NCI-H1930 (cell line): ENCODE data around the gene RUNDC1.
A peak's percentile ranks its signal among the peaks of the same experiment; 100 is the strongest.

Experiments used
- DNase-seq, 2 experiments: peaks; one replicate each; lab custom pipeline; 2025; lab: John Stamatoyannopoulos, UW

Gene RUNDC1

DNA sequence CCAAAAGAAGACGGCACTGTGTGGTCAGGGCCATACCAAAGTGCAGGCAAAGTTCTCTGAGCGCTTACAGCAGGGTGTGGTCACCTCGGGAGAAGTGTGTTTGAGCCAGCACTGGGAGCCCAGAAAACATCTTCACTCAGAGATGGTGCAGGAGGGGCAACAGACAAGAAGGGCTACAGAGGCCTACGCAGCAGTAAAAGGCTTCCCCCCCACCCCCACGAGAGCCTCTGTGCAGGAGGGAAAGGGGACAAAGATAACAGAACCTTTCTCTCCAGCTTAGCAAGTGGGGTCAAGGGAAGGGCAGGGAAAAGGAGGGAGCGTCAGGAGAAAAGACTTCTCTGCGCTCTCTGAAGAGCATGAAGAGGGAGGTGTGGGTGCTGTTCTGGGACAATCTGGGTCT is 39.1 kb downstream of the RUNDC1 start:
- no peak for DNase-seq

DNA sequence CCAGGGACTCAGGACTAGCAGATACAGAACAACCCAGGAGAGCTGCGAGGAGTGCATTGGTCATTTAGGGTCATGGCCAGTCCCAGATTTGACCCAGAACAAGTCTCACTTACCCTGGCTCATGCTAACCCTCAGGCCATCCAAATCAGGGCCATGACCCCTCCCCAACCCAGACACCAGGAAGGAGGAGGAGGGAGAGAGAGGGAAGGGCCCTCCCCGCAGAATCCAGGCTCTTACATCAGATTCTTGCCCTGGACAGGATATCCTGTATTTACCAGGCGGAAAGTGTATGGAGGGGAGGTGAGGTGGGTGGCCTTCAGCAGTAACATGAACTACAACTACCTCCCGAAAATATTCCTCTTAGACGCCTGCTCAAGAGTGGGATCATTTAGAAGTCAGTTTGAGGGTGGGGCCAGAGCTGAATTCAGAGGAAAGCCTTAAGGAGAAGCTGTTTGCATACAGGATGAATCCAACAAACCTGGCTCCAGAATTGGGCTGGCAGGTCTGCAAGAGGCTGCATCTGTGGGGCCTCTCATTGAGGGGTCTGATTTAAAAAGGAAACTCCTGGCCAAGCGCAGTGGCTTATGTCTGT is 39.8 kb downstream of the RUNDC1 start:
- DNase-seq: no peak

DNA sequence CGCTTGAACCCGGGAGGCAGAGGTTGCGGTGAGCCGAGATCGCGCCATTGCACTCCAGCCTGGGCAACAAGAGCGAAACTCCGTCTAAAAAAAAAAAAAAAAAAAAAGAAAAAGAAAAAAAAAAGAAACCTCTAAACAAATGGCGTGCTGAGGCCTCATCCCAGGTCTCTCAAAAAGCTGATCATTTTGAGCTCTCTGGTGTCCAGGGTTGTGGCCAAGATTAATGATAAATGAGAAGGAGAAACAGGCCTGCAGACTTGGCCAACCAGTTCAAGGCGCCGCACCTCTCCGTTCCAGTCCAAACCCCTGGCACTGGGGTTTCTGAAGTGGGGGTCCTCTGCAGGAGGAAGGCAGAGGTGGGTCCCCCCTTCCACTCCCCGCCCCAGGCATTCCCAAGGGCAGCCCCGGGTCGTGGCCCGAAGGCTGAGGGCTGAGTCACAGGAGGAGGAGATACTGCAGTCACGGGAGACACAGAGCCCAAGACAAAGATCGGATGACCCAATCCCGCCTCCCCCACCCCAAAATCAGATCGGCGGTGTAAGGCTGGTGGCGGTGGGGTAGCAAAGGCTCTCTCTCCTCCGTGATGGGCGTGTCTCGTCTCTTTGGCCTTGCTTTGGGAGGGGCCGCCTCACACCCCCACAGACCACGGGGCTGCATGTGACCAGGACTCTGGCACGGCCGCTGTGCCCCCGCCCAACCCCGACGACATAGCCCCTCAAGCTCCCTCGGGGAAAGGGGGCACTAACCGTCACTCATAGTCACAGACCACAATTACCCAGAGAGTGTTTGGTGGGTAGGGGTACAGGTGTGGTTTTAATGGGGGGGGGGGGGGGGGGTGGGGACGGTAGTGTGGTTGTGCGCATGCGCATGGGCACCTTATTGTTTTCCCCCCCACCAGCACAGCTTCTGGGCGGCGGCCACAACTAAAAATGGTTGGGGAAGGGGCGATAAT is 40.7 kb downstream of the RUNDC1 start:
- DNase-seq: peak in 1 of 2 experiments; percentile 56

DNA sequence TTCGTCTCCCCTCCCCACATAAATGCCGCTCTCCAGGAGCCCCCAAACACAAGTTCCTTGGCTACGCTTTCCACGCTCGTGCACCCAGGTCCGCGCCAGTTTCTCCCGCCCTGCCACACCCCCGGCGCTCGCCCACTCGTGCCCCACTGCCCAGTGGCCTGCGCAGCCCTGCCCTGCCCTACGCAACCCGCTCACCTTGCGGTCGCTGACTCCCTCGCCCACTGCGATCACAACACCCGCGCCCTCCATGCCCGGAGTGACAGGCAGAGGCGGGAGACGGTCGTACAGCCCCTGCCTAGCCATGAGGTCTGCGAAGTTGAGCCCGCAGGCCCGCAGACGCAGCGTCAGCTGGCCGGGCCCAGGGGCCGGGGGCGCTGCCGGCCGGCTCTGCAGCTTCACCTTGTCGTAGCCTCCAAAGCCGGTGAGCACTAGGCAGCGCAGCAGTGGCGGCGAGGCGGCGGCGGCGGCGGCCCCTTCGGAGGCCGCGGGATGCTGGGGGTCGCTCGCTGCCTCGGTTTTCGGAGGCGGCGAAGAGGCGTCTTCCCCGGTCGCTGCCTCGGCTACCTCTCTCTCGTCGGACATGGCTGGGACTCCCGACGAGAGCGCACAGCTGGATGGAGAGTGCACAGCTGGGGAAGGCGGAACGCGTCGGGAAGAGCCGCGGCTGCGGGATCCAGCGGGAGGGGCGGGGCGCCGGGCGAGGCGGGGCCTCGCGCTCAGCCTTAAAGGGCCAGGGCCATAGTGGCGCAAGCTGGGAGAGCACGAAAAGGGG is 41.6 kb downstream of the RUNDC1 start, which contains the start of gene VAT1:
VAT1 (minus strand) TSS at position 645 of the 772 bp plus-strand sequence; CDS start at position 582, 63 bp downstream.
- peak; percentile 55 to 75 for DNase-seq

- DNase-seq: peak; percentile 96 to 98
Measured at GRCh38 chr17:43024407-43025289, 44.3 kb downstream of the RUNDC1 start, which contains the start of gene RND2. Gene RND2, plus strand, starts transcription at chr17:43025231. Its CDS starts 117 bp downstream, at chr17:43025348.

DNA sequence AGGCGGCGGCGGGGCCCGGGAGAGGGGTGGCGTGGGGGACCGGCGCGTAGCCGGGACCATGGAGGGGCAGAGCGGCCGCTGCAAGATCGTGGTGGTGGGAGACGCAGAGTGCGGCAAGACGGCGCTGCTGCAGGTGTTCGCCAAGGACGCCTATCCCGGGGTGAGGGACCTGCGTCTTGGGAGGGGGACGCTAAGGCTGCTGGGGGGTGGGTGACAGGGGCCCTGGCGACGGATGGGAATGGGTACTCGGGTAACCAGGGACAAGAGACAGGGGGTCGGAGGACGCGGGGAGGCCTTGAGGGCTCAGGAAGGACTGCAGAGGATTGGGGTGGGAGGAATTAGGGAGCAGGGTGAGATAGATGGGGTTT is 44.9 kb downstream of the RUNDC1 start:
- no peak for DNase-seq

- DNase-seq: no peak
Measured at GRCh38 chr17:43025766-43026537, 45.6 kb downstream of the RUNDC1 start.

- DNase-seq: no peak
Measured at GRCh38 chr17:43026595-43026994, 46.2 kb downstream of the RUNDC1 start.

DNA sequence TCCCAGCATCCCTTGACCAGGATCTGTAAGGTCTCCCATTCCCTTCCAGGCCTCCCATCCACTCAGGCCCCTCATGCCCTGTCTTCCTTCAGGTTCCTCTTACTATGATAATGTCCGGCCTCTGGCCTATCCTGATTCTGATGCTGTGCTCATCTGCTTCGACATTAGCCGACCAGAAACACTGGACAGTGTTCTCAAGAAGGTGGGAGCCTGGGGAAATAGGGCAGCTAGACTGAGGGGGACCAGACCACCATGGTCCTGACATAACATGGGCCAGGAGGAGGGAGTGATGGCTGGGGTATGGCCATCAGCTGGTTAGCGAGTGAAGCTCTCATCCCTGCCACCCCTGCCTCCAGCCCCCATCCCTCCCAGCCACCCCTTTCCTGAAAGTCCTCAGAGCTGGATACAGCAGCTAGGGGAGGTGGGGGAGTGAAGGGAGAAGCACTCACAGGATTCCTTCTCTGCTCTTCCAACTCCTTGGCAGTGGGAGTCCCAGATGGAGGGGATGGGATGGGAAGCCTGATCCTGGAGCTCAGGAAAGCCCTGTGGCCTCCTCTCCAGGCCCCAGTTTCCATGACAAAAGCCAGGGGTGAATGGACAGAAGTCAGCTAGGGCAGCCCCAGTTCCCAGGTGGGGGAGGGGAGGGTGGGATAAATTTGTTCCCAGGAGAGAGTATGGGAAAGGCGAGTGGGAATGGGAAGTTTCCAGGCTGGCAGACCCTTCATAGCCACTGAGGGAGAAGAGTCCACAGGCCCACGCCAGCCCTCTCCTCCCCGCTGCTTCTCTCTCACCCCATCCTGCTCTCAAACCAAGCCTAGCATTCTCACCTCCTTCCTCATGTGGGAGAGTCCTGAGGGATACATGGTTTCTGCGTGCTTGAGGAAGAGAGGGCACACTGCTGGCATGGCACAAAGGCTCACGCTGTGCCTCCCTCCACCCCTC is 47.0 kb downstream of the RUNDC1 start:
- no peak for DNase-seq

DNA sequence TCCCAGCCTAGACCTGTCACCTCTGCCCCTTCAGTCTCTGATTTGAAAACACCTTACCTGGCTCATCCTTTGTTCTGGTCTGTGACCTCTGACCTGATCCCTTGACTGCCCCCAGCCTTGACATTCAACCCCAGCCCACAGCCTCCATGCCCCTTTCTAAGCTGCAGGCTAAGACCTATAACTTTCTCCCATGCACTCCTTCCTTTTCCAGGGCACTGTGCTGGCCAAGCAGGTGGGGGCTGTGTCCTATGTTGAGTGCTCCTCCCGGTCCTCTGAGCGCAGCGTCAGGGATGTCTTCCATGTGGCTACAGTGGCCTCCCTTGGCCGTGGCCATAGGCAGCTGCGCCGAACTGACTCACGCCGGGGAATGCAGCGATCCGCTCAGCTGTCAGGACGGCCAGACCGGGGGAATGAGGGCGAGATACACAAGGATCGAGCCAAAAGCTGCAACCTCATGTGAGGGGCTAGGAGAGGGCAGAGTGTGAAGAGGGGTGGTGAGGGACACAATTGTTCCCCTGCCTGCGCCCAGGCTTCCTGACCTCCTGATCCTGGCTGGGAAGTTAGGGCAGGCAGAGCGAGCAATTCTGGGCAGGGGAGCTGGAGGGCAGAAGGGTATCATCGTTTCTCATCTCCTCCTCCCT is 48.0 kb downstream of the RUNDC1 start:
- no peak for DNase-seq

GRCh38 chr17:43030137-43030767 is 49.9 kb downstream of the RUNDC1 start:
- no peak for DNase-seq

DNA sequence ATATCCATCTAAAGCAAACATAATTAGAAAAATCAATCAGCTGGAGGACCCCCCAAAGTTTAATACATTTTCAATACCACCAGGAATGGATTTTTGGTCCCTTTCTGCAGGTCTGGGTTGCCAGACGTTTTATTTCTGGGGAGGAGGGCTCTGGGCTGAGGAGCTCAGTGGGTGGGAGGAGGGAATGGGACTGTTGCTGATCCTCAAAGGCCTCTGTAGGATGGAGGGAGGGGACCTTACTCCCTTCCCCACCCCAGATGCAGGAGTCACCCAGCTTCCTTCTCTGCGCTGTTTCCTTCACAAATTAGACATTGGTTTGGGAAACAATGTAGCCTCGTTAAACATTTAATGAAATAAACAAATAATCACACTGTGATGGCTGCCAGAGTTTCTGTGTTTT is 51.3 kb downstream of the RUNDC1 start:
- DNase-seq: no peak

DNA sequence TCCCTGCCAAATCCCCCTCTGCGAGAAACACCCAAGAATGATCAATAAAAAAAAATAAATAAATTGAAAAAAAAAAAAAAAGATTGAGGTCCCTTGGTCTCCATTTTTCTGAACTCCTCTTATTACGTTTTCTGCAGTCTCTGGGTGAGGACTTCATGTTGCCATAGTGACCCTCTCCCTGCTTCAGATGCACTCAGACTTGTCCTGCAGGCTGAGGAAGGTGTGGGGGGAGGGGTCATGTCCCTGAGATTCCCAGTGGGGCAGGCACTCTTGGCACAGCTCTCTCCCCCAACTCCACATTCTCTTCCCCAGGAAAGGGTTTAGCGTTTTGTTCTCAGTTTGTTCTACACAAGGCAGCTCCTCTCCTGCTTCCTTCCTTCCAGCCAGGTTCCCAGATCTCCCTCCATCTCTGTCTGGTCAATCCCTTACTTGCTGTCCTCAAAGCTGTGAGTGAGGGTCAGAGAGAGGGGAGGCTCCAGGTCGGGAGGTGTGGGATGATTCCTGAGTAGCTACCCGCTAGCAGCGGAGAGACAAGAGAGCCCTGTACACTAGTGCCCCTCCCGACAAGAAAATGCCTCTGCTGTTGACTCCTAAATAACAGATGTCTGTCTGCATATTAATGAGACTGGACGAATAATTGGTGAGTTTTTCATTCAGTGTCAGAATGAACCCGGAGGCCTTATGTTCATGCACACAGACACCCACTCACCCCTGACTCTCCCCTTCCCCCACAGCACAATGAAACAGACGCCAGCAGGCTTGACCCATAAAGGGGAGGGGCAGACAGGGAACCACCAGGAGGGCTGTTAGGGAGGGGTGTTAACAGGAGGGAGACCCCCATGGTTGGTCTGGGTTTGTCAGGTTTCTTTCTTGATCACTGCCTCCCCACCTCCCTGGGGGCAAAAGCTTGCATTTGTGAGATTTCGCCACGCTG is 53.9 kb downstream of the RUNDC1 start:
- DNase-seq: no peak

DNA sequence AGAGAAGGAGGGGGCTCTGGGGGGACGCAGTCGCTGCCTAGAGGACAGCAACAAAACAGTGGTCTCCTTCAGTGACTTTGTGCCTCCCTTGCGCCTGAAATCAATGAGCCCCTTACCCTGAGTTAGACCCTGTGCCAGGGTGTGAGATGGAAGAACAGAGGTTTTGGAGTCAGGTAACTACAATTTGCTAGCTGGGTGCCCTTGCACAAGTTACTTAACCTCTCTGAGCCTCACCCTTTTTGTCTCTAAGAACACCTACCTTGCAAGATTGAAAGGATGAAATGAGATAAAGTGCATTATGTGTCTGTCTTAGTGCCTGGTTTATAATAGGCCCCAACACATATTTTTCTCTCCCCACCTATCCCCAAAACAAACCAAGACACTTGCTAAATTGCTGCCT is 54.5 kb downstream of the RUNDC1 start:
- DNase-seq: no peak

DNA sequence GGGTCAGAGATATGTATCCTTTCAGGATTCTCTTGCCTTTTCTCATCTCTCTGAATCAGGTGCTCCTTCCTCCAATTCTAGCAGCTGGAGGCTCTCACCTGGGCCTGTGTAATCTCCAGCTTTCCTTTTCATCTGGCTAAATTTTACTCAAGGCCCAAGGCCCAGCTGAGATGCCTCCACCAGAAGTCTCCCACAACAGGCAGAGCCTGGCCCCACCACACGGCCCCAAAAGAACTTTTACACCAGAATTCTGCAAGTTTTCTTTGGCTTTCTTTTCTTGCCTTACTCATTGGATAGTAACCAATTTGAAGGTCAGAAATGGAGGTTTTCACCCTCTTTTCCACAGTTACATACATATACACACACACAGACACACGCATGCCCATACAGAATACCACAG is 59.3 kb downstream of the RUNDC1 start:
- DNase-seq: no peak

GRCh38 chr17:43040655-43041054 is 60.3 kb downstream of the RUNDC1 start:
- DNase-seq: no peak

GRCh38 chr17:43042025-43042628 is 61.8 kb downstream of the RUNDC1 start:
- no peak for DNase-seq
